ENCODE results near the gene TOR4A.

GRCh38 chr9:137302449-137303150 is 25.1 kb downstream of the TOR4A start:
- TF ChIP-seq POLR2A (IDR thresholded peaks at IDR 0.05; ENCODE audit: extremely low read depth, insufficient read length) = no peak
- TF ChIP-seq CTCF (IDR thresholded peaks at IDR 0.05; ENCODE audit: low read depth, low read length) = peak; percentile 12
